PFSK-1 (cell line): ENCODE results near the gene MARK1.

ENCODE experiments used
- POLR2AphosphoS5 ChIP-seq: IDR thresholded peaks from 2 replicates; pipeline ENCODE4 v1.6.1; 2012; ENCODE audit warnings: low read depth, mild to moderate bottlenecking, control low read depth, low read length, moderate library complexity
- REST ChIP-seq, 2 experiments: IDR thresholded peaks; 2 replicates each; pipeline versions ENCODE4 v1.6.1 to v1.8.0; 2011 to 2012; ENCODE audit warnings: low read depth in 2 of 2, low read length in 2 of 2, control low read depth in 1 of 2, inconsistent platforms in 1 of 2, mild to moderate bottlenecking in 1 of 2, moderate library complexity in 1 of 2; ENCODE audit not compliant: insufficient read depth in 1 of 2
- SIN3A ChIP-seq: IDR thresholded peaks from 2 replicates; pipeline ENCODE4 v1.6.1; 2012; ENCODE audit warnings: mild to moderate bottlenecking, low read length, moderate library complexity, borderline replicate concordance; ENCODE audit not compliant: insufficient read depth
- TAF1 ChIP-seq: IDR thresholded peaks from 2 replicates; pipeline ENCODE4 v1.6.1; 2012; ENCODE audit warnings: low read length, control low read depth, borderline replicate concordance; ENCODE audit not compliant: insufficient read depth

- TF ChIP-seq TAF1 (no peak), POLR2AphosphoS5 (no peak), SIN3A (no peak), REST (IDR thresholded peaks at IDR 0.05; ENCODE audit: insufficient read depth in 1 of 2, low read depth in 2 of 2, low read length in 2 of 2) (no peak)
Observed at GRCh38 chr1:220692436-220693228, 164.7 kb downstream of the MARK1 start.
